ENCODE measurements around the gene CXCL12.

Gene CXCL12

DNA sequence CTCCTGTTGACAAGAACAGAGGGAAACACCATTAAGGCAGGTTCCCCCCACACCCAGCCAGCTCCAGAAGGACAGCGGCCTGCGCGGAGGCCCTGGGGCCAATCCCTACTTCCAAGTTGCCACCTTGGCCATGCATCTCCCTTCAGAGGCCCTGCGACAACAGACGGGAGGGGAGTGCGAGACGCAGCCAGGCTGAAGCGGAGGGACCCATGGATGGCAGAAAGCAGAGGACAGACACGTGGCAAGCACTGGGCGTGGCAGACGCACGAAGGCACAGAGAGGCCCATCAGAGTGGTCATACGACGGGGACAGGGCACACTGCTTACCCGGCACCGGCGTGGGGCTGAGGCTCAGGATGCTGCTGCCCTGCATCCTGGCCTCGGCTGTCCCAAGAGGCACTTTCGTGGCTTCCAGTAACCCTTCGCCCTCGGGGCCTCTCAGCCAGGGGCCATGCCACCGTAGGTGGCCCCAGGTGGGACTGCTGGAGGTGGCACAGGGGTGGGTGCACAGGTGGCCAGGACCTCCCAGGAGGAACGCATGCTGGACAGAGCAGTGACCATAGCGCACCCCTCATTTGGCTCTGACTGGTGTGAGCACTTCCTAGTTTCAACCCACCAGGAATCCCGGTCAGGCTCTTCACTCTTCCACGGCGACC is 11.4 kb downstream of the CXCL12 start:
- in situ Hi-C loops (cut with MboI; ENCODE audit: low pct_unique_long_range_greater_than_20kb, low sequenced_read_pairs) = no loop called here
- no peak for DNase-seq

DNA sequence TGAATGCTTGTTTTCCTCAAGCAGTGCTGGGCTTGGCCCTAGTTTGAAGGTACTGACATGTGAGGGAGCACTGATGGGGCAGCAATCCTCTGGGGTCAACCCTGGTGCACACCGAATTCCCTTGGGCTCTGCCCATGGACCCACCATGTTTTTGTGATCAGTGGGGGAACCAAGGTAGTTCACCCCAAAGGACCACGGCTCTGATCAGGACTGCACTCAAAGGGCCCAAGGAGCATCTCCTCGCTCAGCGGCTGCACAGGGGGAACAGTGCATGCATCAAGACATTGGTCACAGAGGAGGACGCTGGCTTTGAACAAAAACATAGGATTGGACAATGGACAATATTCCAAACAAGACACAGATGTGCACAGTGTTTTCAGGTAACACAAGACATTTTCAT is 12.7 kb downstream of the CXCL12 start:
- in situ Hi-C loops (cut with MboI; ENCODE audit: low pct_unique_long_range_greater_than_20kb, low sequenced_read_pairs) = no loop called here
- DNase-seq = no peak

DNA sequence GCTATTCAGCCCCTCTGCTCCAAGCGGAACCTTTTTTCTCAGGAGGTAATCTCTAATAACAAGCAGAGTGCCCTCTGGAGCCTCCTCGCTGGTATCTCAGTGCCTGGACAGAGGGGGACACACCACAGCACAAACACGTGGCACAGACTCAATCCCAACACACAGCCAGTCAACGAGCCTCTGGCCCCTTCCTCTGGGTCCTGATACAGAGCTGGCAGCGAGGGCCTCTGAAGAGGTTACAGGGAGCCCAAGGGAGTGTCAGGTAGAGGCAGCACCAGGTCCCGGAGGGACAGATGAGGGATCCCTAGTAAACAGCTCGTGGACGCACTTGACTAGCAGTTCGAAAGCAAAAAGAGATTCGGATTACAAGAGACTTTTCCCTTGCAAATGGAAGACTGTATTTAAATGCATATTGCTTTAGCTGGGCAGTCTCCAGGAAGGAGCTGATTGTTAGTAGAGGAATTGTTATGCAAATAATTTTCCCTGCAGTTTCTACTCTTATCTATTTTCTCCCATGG is 14.1 kb downstream of the CXCL12 start:
- no peak for DNase-seq
- in situ Hi-C loops (cut with MboI; ENCODE audit: low pct_unique_long_range_greater_than_20kb, low sequenced_read_pairs) = no loop called here

DNA sequence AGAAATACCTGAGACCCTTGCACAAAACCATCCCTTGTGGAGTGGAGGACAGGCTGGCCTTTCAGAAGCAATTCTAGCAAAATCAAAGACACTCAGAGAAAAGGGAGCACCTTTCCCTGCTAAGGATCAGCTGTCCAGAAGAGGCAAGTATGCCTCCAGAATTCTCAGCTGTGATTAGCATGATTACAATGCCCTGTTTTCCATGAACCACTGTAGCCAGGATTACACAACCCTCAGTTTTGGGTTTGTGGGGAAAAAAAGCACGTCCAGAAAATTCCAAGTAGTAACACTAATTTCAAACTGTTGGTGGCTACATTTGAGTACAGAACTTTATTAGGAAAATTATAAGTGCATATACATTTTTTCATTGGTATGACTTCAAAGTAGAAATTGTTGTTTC is 15.0 kb downstream of the CXCL12 start:
- DNase-seq = no peak
- in situ Hi-C loops (cut with MboI; ENCODE audit: low pct_unique_long_range_greater_than_20kb, low sequenced_read_pairs) = no loop called here

DNA sequence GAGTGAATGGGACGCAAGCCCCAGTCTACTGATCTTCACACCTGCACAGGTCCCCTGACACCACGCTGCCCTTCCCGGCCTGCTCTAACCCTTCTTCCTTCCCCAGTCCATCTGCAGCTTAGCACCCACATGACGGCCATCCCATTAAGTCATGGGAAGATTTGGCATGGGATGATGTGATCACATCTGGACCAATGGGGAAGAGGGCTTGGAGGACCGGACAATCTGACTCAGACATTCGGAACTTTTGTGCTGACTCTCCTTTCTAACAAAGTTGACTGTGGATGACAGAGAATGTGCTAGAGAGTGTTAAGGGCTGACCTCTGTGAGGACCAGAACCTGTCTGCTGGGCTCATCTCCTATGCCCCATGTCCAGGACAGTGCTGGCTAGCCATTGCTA is 15.6 kb downstream of the CXCL12 start:
- no peak for DNase-seq
- in situ Hi-C loops (cut with MboI; ENCODE audit: low pct_unique_long_range_greater_than_20kb, low sequenced_read_pairs) = no loop called here

DNA sequence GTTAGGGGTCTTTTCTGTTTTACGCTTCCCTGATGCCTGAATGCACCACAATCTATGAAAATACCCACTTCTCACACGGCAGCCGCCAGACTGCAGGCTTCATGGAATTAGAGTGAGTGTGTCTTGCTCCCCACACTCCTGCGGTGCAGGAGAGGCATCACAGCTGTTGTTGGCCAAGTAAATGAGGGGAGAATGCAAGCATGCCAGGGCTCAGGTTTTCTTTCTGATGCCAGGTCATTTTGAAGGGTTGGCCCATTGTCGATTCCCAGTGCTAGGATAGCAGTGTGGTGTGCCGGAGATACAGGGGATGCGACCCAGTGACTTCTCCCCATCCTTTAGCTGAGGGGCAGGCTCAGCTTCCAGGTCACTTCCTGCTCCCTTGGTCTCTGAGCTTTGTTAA is 16.3 kb downstream of the CXCL12 start:
- in situ Hi-C loops (cut with MboI; ENCODE audit: low pct_unique_long_range_greater_than_20kb, low sequenced_read_pairs) = no loop called here
- no peak for DNase-seq

DNA sequence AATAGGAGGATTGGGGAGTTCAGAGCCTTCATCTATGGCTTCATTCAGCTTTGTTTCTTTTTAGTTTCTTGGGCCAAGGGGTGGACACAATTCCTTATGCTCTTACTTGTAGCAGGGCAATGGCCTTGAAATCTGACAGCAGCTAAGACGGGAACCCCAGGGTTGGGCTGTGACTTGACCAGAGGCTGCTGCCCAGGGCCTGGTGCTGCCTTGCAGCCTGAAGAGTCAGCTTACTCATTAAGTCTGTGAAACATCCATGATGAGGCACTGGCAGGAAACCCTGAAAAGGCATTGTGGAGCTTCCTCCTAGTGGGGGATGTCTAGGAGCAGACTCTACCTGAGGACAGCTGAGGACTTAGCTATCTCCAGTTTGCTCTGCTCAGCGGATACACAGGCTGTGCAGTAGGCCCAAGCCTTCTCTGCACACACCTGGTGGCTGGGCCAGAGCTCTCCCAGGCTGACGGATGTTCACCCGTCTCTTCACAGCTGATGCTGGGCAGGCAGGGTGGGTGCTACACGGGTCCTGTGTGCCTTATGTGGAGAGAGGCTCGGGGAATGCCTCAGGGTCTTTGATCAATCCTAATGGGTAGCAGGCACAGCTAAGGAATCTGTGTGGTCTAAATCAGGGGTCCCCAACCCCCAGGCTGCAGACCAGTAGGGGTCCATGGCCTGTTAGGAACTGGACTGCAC is 17.8 kb downstream of the CXCL12 start:
- no peak for DNase-seq

DNA sequence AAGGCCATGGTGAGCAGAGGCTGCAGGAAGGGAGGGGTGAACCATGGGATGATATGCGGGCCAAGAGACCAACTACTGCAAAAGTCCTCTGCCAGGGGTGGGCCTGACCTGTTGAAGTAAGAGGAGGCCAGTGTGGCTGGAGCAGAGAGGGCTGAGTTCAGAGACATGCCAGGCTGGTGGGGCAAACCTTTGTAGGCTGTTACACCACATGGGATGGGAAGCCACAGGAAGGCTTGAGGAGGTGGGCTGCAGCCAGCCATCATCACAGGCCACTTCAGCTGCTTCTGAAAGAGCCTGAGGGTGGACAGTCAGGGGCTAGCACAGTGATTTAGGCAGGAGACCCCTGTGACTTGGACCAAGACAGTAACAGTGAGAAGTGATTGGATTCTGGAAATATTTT is 20.3 kb downstream of the CXCL12 start:
- in situ Hi-C loops (cut with MboI; ENCODE audit: low pct_unique_long_range_greater_than_20kb, low sequenced_read_pairs) = no loop called here
- no peak for DNase-seq

More for the DNA sequence above, 17.8 kb downstream of the CXCL12 start:
- in situ Hi-C loops (cut with MboI; ENCODE audit: low pct_unique_long_range_greater_than_20kb, low sequenced_read_pairs) = no loop called here

DNA sequence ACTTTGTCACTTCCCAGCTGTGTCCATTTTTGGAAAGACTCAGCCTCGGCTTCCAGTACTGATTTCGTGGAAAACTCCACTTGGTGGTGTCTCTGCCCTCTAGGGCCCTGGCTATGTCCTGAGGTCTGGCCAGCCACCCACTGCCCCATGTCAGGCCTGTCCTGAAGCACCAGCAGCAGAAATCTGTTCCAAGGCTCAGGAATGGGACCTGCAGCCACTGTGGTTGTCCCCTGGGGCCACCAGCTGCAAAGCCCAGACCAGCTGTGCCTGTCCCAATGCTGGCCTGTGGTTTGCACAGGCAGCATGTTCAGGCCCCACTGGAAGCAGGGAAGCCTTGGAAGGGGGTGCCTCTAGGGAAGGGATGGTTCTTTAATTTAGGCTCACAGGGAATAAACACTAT is 21.2 kb downstream of the CXCL12 start:
- DNase-seq = no peak
- in situ Hi-C loops (cut with MboI; ENCODE audit: low pct_unique_long_range_greater_than_20kb, low sequenced_read_pairs) = no loop called here

DNA sequence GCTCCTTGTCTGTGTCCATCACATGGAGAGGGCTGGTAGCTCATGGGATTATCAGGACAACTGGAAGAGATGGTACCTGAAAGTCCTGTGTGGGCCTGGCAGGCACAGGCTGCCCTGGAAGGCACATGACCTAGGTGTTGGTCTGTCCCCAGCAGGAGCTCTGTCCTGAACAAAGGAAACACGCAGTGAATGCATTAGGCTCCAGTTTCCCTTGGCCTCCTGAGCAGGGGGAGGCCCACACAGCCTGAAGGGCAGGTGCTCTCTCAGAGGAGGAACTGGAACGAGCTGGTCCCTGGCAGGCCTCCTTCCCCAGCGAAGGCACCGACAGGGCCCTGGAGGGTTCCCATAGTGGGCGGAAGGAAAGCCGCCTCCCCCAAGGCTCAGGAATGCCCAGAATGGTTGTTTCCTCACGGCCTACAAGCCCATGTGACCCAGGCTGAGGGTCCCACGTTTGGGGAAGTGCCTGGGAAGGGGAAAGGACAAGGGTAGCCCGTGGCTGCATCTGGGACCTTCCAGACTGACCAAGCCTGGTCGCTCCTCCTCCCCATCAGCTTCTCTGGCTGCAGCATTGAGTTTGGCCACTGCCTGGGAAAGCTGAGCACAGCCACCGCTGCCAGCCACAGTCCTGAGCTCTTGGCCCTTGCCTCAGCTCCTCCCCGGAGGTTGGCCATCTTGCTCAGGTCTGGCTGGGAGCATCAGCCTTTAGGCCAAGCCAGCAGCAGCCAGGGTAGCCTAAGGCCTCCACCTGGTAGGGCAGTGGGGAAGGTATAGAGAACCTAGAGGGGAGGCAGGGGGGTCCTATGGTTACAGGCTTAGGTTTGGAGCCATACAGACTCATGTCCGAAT is 21.8 kb downstream of the CXCL12 start:
- in situ Hi-C loops (cut with MboI; ENCODE audit: low pct_unique_long_range_greater_than_20kb, low sequenced_read_pairs) = no loop called here
- no peak for DNase-seq

DNA sequence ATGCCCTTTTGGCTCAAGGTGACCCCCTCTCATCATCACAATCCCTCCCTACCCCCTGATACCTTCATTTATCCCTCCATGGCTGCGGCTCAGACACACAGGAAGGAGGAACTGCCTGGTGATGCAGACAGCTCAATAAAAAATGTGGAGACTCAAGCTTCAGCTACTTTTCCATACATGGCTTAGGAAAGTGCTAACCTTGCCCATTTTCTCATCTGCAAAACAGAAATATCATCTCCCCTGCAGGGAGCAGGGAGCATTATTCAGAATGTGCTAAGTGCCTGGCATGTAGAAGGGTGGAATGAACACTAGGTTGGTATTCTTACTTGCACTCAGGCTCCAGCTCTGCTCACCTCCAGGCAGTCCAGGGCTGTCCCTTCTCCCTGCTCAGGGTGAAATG is 23.8 kb downstream of the CXCL12 start:
- in situ Hi-C loops (cut with MboI; ENCODE audit: low pct_unique_long_range_greater_than_20kb, low sequenced_read_pairs) = no loop called here
- DNase-seq = no peak

DNA sequence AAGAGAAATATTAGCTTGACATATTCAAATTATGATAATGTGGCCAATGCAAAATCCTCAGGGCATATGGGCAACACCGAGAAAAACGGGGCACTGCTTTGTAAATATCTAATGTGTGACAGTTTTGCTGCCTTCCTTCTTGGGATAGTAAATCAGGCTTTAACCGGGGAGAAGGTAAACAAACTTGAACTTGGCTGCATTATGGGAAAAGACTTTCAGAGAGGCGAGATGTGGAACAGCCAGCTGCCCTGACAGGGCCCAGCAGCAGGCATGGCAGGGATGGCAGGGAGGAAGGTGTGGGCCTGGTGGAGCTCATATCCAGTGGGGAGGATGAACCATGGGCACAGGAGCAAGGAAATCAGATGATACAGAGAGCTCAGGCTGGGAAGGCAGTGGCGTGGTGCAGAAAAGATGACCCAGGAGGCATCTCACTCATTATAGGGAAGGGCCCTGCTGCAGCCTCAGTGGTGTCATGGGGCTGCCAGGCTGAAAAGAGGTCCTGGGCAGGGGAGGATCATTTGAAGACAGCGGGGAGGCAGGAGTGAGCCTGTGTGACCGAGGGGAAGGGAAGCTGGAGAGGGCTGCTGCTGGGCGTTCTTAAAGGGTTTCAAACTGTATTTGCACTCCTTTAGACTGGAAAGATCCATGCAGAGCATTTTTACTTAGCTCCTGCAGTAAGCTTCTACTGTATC is 26.7 kb downstream of the CXCL12 start:
- in situ Hi-C loops (cut with MboI; ENCODE audit: low pct_unique_long_range_greater_than_20kb, low sequenced_read_pairs) = no loop called here
- no peak for DNase-seq

DNA sequence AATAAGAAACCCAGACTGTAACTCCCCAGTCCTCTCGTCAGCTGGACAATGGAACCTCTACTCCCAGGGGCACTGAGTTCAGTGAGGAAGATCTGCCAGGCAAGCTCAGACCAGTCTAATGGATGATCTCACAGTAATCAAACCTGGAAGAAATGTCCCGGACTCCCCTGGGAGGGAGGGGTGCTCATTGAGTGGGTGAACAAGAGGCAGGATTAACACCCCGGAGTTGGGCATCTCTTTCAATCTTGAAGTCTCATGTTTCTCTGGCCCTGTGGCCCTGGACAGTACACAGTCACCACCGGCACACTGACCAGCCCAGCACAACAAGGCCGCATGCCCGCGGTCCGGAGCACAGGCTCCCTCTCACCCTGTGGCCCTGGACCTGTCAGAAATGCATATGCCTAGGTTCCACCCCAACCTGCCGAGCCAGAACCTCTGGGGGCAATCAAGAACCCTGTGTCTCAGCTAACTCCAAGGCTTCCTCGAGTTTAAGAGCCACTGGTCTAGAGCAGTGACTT is 27.8 kb downstream of the CXCL12 start:
- in situ Hi-C loops (cut with MboI; ENCODE audit: low pct_unique_long_range_greater_than_20kb, low sequenced_read_pairs) = no loop called here
- no peak for DNase-seq

DNA sequence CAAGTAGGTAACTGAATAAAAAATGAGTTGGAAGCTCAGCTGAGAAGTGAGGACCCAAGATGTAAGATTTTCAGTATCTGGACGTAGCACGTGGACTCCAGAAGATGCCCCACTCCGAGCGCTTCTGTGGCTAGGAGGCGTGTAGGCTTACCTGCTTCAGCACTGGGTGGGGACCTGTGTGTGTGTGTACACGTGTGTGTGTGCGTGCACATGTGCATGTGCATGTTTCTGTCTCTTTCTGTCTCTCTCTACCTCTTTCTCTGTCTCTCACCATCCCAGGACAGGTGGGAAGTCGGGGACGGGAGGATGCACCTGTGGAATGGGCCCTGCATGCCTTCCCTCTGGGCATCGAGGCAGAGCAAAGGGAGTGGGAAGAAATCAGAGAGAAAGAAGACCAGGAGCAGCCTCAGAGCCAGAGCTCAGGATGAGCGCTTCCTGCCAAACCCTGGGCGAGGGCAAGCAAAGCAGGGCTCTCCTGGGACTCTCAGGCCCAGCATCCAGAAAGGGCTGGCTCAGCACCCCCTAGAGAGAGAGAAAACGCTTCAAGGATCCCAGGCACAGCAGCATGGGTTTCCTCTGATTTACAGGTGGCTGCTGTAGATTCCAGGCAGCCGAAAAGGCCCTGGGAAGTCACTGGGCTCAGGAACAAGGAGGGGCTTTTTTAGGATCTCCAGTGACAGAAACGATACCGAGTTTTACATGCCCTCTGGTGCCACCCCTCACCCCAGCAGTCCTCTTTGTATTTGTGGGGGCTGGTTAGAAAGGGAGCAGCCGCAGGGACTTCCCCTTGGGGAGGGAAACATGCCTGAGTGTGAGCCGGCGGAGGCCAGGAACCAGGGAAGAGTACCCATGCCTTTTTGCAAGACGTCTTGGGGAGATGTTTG is 28.5 kb downstream of the CXCL12 start:
- in situ Hi-C loops (cut with MboI; ENCODE audit: low pct_unique_long_range_greater_than_20kb, low sequenced_read_pairs) = no loop called here

DNA sequence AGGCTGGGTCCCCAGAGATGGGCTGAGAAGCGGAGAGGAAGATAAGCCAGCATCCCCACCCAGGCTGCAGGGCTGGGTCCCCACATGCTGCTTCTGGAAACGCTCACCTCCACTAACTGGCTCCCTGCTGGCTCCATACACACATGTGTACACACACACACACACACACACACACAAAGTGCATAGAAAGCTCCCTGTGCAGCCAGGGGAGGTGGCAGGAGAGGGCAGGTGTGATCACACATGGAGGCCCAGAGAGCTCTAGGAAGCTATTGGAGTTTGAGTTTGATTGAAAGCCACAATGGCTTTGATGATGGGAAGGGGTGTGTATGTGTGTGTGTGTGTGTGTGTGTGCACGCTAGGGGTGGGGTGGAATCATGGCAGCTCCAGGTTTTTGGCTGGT is 29.3 kb downstream of the CXCL12 start:
- no peak for DNase-seq
- in situ Hi-C loops (cut with MboI; ENCODE audit: low pct_unique_long_range_greater_than_20kb, low sequenced_read_pairs) = no loop called here

More for the DNA sequence above, 28.5 kb downstream of the CXCL12 start:
- DNase-seq = no peak

DNA sequence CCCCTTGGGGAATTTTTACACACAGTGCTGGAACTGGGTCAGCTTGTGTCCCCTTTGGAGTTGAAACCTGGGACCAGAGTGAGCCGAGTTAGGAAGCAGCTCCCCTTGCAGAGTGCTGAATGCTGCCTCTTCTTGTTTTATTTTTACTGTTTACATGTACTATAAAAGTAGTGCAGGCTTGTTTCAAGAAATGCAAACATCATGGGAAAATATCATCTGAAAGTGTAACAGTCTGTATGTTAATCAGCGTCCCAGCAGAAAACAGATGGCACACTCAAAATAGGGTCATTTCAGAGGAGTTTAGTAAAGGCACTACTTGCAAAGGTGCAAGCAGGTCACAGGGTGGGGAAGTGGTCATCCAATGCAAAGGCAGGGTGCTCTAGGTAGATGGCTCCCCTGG is 30.1 kb downstream of the CXCL12 start:
- no peak for DNase-seq
- in situ Hi-C loops (cut with MboI; ENCODE audit: low pct_unique_long_range_greater_than_20kb, low sequenced_read_pairs) = no loop called here

DNA sequence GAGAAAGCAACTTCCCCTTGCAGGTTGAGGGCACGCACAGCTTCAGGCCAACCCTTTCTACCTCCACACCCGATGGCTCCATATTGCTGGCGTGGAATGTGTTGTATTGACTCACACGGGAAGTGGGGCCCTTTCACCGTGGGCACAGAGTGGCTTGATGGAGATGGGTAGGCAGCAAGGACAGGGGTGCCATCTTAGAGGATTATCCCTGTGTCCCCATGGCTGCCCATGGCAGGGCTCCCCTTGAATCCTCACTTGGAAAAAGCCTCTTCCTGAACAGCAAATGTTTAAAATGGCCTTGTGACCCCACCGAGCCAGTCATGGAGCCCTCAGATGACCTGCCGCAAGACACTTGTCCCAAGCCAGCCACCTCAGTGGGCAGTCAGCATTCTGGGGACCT is 31.2 kb downstream of the CXCL12 start:
- in situ Hi-C loops (cut with MboI; ENCODE audit: low pct_unique_long_range_greater_than_20kb, low sequenced_read_pairs) = no loop called here
- no peak for DNase-seq

DNA sequence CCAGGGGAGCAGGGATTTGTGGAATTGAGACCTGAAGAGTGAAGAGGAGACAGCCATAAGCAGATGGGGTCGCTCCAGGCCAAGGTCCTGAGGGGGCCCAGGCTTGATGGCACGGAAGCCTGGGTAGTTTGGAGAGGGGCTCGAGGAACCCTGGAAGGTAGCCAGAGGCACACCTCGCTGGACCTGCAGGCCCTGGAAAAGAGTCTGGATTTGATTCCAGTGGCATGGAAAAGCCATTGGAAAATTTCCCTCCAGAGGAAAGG is 31.8 kb downstream of the CXCL12 start:
- in situ Hi-C loops (cut with MboI; ENCODE audit: low pct_unique_long_range_greater_than_20kb, low sequenced_read_pairs) = no loop called here

More for the DNA sequence above, 31.8 kb downstream of the CXCL12 start:
- DNase-seq = no peak

Measured in KBM-7 (cell line).